NCI-H345 (cell line): Measurements from ENCODE around the gene PDZD7.

ENCODE experiments used
- DNase-seq: peaks from one replicate; lab custom pipeline; 2025; lab: John Stamatoyannopoulos, UW

The PDZD7 gene

GRCh38 chr10:101001659-101002035, 29.3 kb downstream of the PDZD7 start:
- no peak for DNase-seq

- no peak for DNase-seq
Measured at GRCh38 chr10:101000915-101001658, 29.8 kb downstream of the PDZD7 start.

GRCh38 chr10:101000127-101000914, 30.6 kb downstream of the PDZD7 start:
- no peak for DNase-seq

GRCh38 chr10:100999742-101000126, 31.2 kb downstream of the PDZD7 start, which contains the start of gene LZTS2:
Gene LZTS2 (plus strand): TSS chr10:100999808. CDS start chr10:101002539, 2,731 bp downstream.
- DNase-seq, result peak; percentile 48

- DNase-seq, result peak; percentile 57
Measured at GRCh38 chr10:100998991-100999741, 31.8 kb downstream of the PDZD7 start.

GRCh38 chr10:100998183-100998990, 32.5 kb downstream of the PDZD7 start:
- peak; percentile 89 for DNase-seq

- peak; percentile 69 for DNase-seq
Measured at GRCh38 chr10:100997360-100998182, 33.4 kb downstream of the PDZD7 start.

GRCh38 chr10:100996678-100997359, 34.1 kb downstream of the PDZD7 start:
- peak; percentile 58 for DNase-seq

GRCh38 chr10:100995181-100995580, 35.7 kb downstream of the PDZD7 start:
- DNase-seq, result no peak

GRCh38 chr10:100993986-100994708, 36.8 kb downstream of the PDZD7 start:
- peak; percentile 1 for DNase-seq

GRCh38 chr10:100989088-100989487, 41.8 kb downstream of the PDZD7 start:
- no peak for DNase-seq

GRCh38 chr10:100988166-100988565, 42.8 kb downstream of the PDZD7 start:
- no peak for DNase-seq

GRCh38 chr10:100987685-100988049, 43.3 kb downstream of the PDZD7 start:
- no peak for DNase-seq

GRCh38 chr10:100986952-100987684, 43.8 kb downstream of the PDZD7 start, which contains the start of the genes MRPL43 and TWNK:
Gene MRPL43 (minus strand): TSS chr10:100987497. CDS start chr10:100987443, 54 bp downstream.
Gene TWNK (plus strand): TSS chr10:100987543. CDS start chr10:100988211, 668 bp downstream.
- DNase-seq, result peak; percentile 74

- no peak for DNase-seq
Measured at GRCh38 chr10:100986623-100986951, 44.3 kb downstream of the PDZD7 start.

GRCh38 chr10:100985336-100985735, 45.6 kb downstream of the PDZD7 start:
- DNase-seq, result no peak

GRCh38 chr10:100984672-100985177, 46.2 kb downstream of the PDZD7 start:
- no peak for DNase-seq

- no peak for DNase-seq
Measured at GRCh38 chr10:100983868-100984671, 46.9 kb downstream of the PDZD7 start.
